ENCODE results near the gene MCOLN3.
"Not testable (repeated sequence)": the region's sequence is repeated elsewhere in the genome, so short reads cannot be mapped to it uniquely, and the experiment has no call there.

The MCOLN3 gene

GRCh38 chr1:84986561-84986960 lies 61.7 kb downstream of the MCOLN3 start:
- CTCF ChIA-PET, result interaction anchor here (0.6 kb wide), 1 partner anchor 41 kb away, joined by 3 read pairs; no protein-coding TSS in a partner anchor
- POLR2A ChIA-PET, result not testable (repeated sequence)

GRCh38 chr1:84985365-84985764 lies 62.9 kb downstream of the MCOLN3 start:
- no peak for TF ChIP-seq YY1 (tag by site-specific recombination; IDR thresholded peaks at IDR 0.05)
- no peak for TF ChIP-seq ZSCAN30 (tag by site-specific recombination; IDR thresholded peaks at IDR 0.05)
- TF ChIP-seq ZFP37 (tag by site-specific recombination; IDR thresholded peaks at IDR 0.05), result no peak
- Histone ChIP-seq H3K27ac (ENCODE audit: extremely low read depth, low read depth, low read length) (no peak overlapping the region), H3K4me1 (ENCODE audit: control insufficient read depth, insufficient read depth, low read length) (no peaks in the 10 kb centered on the region), H3K36me3 (ENCODE audit: control insufficient read depth in 2 of 2, insufficient read depth in 1 of 2, low read length in 2 of 2) (no peaks in the 10 kb centered on the region), H3K4me3 (ENCODE audit: low read depth, low read length) (no peak overlapping the region), H3K9me3 (ENCODE audit: control insufficient read depth, insufficient read depth, low read depth, low read length) (no peaks in the 10 kb centered on the region)
- POLR2A ChIA-PET, result no interaction called here
- CTCF ChIA-PET, result interaction anchor here (0.9 to 1.2 kb wide), 2 partner anchors 40 to 42 kb away, joined by 3 read pairs; no protein-coding TSS in a partner anchor

More at GRCh38 chr1:84986561-84986960, 61.7 kb downstream of the MCOLN3 start:
- not testable (repeated sequence) for H3K27ac ChIP-seq (ENCODE audit: extremely low read depth, low read depth, low read length); H3K4me1 ChIP-seq (ENCODE audit: control insufficient read depth, insufficient read depth, low read length); H3K36me3 ChIP-seq (ENCODE audit: control insufficient read depth in 2 of 2, insufficient read depth in 1 of 2, low read length in 2 of 2); H3K4me3 ChIP-seq (ENCODE audit: low read depth, low read length); H3K9me3 ChIP-seq (ENCODE audit: control insufficient read depth, insufficient read depth, low read depth, low read length)
- peak; percentile 91 for TF ChIP-seq ZNF558 (tag by site-specific recombination; IDR thresholded peaks at IDR 0.05)

GRCh38 chr1:84982395-84982794 lies 65.9 kb downstream of the MCOLN3 start:
- no peak overlapping the region for H3K27ac ChIP-seq (ENCODE audit: extremely low read depth, low read depth, low read length)
- H3K4me1 ChIP-seq (ENCODE audit: control insufficient read depth, insufficient read depth, low read length), result no peaks in the 10 kb centered on the region
- CTCF ChIA-PET, result interaction anchor here (0.7 kb wide), 1 partner anchor 38 kb away, joined by 4 read pairs; no protein-coding TSS in a partner anchor
- H3K4me3 ChIP-seq (ENCODE audit: low read depth, low read length), result no peak overlapping the region
- POLR2A ChIA-PET, result no interaction called here
- no peaks in the 10 kb centered on the region for H3K9me3 ChIP-seq (ENCODE audit: control insufficient read depth, insufficient read depth, low read depth, low read length)
- TF ChIP-seq ZNF585B (tag by site-specific recombination; IDR thresholded peaks at IDR 0.05), result no peak
- TF ChIP-seq ZNF513 (tag by site-specific recombination; IDR thresholded peaks at IDR 0.05), result no peak
- TF ChIP-seq ZNF335 (tag by site-specific recombination; conservative IDR thresholded peaks at IDR 0.05), result no peak
- TF ChIP-seq RBAK (tag by site-specific recombination; IDR thresholded peaks at IDR 0.05), result no peak
- no peak for TF ChIP-seq KLF1 (tag by site-specific recombination; IDR thresholded peaks at IDR 0.05)
- no peak for TF ChIP-seq ZNF658 (tag by site-specific recombination; IDR thresholded peaks at IDR 0.05)
- TF ChIP-seq GFI1B (tag by site-specific recombination; IDR thresholded peaks at IDR 0.05), result no peak
- TF ChIP-seq KLF8 (tag by site-specific recombination; IDR thresholded peaks at IDR 0.05), result no peak
- no peak for TF ChIP-seq ZNF266 (tag by site-specific recombination; IDR thresholded peaks at IDR 0.05; ENCODE audit: low read depth)
- no peak for TF ChIP-seq PRDM6 (tag by site-specific recombination; IDR thresholded peaks at IDR 0.05)
- no peak for TF ChIP-seq ZNF549 (tag by site-specific recombination; IDR thresholded peaks at IDR 0.05)
- TF ChIP-seq ZNF692 (tag by site-specific recombination; IDR thresholded peaks at IDR 0.05), result no peak
- no peaks in the 10 kb centered on the region for H3K36me3 ChIP-seq (ENCODE audit: control insufficient read depth in 2 of 2, insufficient read depth in 1 of 2, low read length in 2 of 2)
